HepG2 (cell line): ENCODE results near the gene AP1G1. TPM values are rescaled to one million over a fixed set of nuclear protein-coding genes. Genes with fewer than 3 reads are reported as not detected.
A peak's percentile ranks its signal among the peaks of the same experiment; 100 is the strongest.

Experiments used
- ARID3A ChIP-seq: IDR thresholded peaks from 2 replicates; pipeline ENCODE4 v1.6.1; 2012; ENCODE audit warnings: low read depth, low read length, improper control_type of control experiment
- BATF2 ChIP-seq: sonication (generic); formaldehyde crosslinking; IDR thresholded peaks from 2 replicates; pipeline ENCODE4 v1.8.0; 2022; ENCODE audit warnings: mild to moderate bottlenecking, missing genetic modification reagents, moderate library complexity
- BHLHE40 ChIP-seq: IDR thresholded peaks from 2 replicates; pipeline ENCODE4 v1.6.1; 2011; ENCODE audit warnings: low read length, improper control_type of control experiment
- DDIT3 ChIP-seq: sonication (generic); formaldehyde crosslinking; IDR thresholded peaks from 2 replicates; pipeline ENCODE4 v1.4.0; 2020; ENCODE audit warnings: mild to moderate bottlenecking, missing genetic modification reagents
- EP300 ChIP-seq, 3 experiments: sonication (generic) in 1 of 3; formaldehyde crosslinking in 1 of 3; IDR thresholded peaks; 2 replicates each; pipeline versions ENCODE4 v1.5.1 to v1.6.1; 2011 to 2020; ENCODE audit warnings: low read depth in 2 of 3, low read length in 2 of 3, borderline replicate concordance in 1 of 3, improper control_type of control experiment in 1 of 3, mild to moderate bottlenecking in 1 of 3, missing genetic modification reagents in 1 of 3, moderate library complexity in 1 of 3
- KDM4B ChIP-seq: sonication (generic); formaldehyde crosslinking; IDR thresholded peaks from 2 replicates; pipeline ENCODE4 v1.4.0; 2020; ENCODE audit warnings: missing genetic modification reagents
- MATR3 ChIP-seq: sonication (generic); formaldehyde crosslinking; IDR thresholded peaks from 2 replicates; pipeline ENCODE4 v1.4.0; 2020; ENCODE audit warnings: missing genetic modification reagents
- MIXL1 ChIP-seq: IDR thresholded peaks from 2 replicates; pipeline ENCODE4 v1.6.1; 2016
- SOX5 ChIP-seq: IDR thresholded peaks from 2 replicates; pipeline ENCODE4 v1.6.1; 2016; ENCODE audit warnings: borderline replicate concordance
- TCF7 ChIP-seq: sonication (generic); IDR thresholded peaks from 2 replicates; pipeline ENCODE4 v1.6.1; 2016; ENCODE audit warnings: antibody characterized with exemption, low read depth
- ZBTB44 ChIP-seq: sonication (generic); formaldehyde crosslinking; IDR thresholded peaks from 2 replicates; pipeline ENCODE4 v1.4.0; 2020; ENCODE audit warnings: missing genetic modification reagents
- ZNF407 ChIP-seq: sonication (generic); formaldehyde crosslinking; IDR thresholded peaks from one replicate; pipeline ENCODE4 v1.5.1; 2020; ENCODE audit warnings: mild to moderate bottlenecking, missing genetic modification reagents; ENCODE audit errors: not compliant biosample characterization
- ZNF432 ChIP-seq: sonication (generic); formaldehyde crosslinking; IDR thresholded peaks from 2 replicates; pipeline ENCODE4 v1.5.0; 2020; ENCODE audit warnings: missing genetic modification reagents, mild to moderate bottlenecking, borderline replicate concordance
- ZNF598 ChIP-seq: sonication (generic); formaldehyde crosslinking; IDR thresholded peaks from 2 replicates; pipeline ENCODE4 v1.5.1; 2020; ENCODE audit warnings: mild to moderate bottlenecking, missing genetic modification reagents, borderline replicate concordance
- ZSCAN21 ChIP-seq: sonication (generic); formaldehyde crosslinking; IDR thresholded peaks from 2 replicates; pipeline ENCODE4 v1.8.0; 2022; ENCODE audit warnings: mild to moderate bottlenecking, missing genetic modification reagents, moderate library complexity, borderline replicate concordance
- polyA plus RNA-seq, 8 experiments: library from polyadenylated mRNA; depleted of rRNA in 3 of 8; stranded (reverse) in 7 of 8; unstranded in 1 of 8; fragments of >200 nt; fragmentation: Illumina TruSeq in 4 of 8; extraction: Trizol in 4 of 8; gene quantifications; 2 replicates each; pipeline versions ENCODE4 v1.2.1 to v1.2.3, GENCODE V29; 2011 to 2016; ENCODE audit warnings: low read depth in 4 of 8, missing spikeins in 1 of 8, mixed read lengths in 1 of 8; ENCODE audit not compliant: insufficient read depth in 1 of 8
- total RNA-seq, 5 experiments: library from RNA; depleted of rRNA; stranded (reverse); fragments of >200 nt; fragmentation: Illumina TruSeq; extraction: Trizol; gene quantifications; 2 replicates each; pipeline ENCODE4 v1.2.3, GENCODE V29; 2016; ENCODE audit warnings: low read depth in 1 of 5

Gene AP1G1
- total and polyA plus RNA-seq, 2 of the 13 experiments (the other 11 are each of a cell fraction or from before 2014, with no cell fraction given), result 62.2 to 66.2 TPM

- TF ChIP-seq BATF2 (0 out of 2 replicates have a peak, but pooled peaks have one; percentile 50), MATR3 (CRISPR knock-in tag) (no peak), ZBTB44 (CRISPR knock-in tag) (peak; percentile 47; the same call in 1 of the 2 replicates), BHLHE40 (no peak), SOX5 (CRISPR knock-in tag) (no peak; the same call in 1 of the 2 replicates), ZNF432 (CRISPR knock-in tag) (no peak), MIXL1 (peak; percentile 24), ZNF407 (CRISPR knock-in tag) (no peak), ZSCAN21 (peak; percentile 19; the same call in 1 of the 2 replicates), ZNF598 (CRISPR knock-in tag) (peak; percentile 50; the same call in 1 of the 2 replicates), DDIT3 (CRISPR knock-in tag) (no peak), EP300 (IDR thresholded peaks at IDR 0.05; ENCODE audit: low read depth in 2 of 2, low read length in 2 of 2) (peak in 1 of 2 experiments; percentile 31; a peak in 3 of 4 replicates), EP300 (CRISPR knock-in tag; IDR thresholded peaks at IDR 0.05; ENCODE audit: borderline replicate concordance) (peak; percentile 40; the same call in 1 of the 2 replicates), TCF7 (no peak), KDM4B (CRISPR knock-in tag) (no peak), ARID3A (no peak)
Measured at GRCh38 chr16:71808593-71809459, at the start of gene AP1G1 (continued).
